Measurements from ENCODE around the gene NGEF.

DNA sequence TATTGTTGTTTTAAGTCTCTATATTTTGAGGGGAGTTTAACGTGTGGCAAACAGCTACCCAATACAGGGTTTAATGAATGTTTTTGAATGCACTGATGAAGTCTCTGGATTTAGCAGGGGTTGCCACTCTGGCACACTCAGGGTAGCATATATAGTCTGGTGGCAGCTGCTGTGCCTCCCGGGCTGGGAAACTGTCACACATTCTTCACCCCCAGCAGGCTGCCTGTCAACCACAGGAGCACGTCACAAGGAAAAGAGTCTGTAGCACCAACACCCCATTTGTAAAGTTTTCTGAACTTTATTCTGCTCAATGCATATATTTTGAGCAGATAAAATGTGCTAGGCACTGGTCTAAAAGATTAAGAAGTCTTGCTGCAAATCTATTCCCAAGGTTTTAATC, 39.3 kb downstream of the NGEF start:
- TF ChIP-seq, protein P1, sequence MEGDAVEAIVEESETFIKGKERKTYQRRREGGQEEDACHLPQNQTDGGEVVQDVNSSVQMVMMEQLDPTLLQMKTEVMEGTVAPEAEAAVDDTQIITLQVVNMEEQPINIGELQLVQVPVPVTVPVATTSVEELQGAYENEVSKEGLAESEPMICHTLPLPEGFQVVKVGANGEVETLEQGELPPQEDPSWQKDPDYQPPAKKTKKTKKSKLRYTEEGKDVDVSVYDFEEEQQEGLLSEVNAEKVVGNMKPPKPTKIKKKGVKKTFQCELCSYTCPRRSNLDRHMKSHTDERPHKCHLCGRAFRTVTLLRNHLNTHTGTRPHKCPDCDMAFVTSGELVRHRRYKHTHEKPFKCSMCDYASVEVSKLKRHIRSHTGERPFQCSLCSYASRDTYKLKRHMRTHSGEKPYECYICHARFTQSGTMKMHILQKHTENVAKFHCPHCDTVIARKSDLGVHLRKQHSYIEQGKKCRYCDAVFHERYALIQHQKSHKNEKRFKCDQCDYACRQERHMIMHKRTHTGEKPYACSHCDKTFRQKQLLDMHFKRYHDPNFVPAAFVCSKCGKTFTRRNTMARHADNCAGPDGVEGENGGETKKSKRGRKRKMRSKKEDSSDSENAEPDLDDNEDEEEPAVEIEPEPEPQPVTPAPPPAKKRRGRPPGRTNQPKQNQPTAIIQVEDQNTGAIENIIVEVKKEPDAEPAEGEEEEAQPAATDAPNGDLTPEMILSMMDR (IDR thresholded peaks at IDR 0.05; ENCODE audit: low read depth, low read length, missing input control): no peak
- no peak for TF ChIP-seq GABPA (IDR thresholded peaks at IDR 0.05 in 1 of 2, conservative IDR thresholded peaks at IDR 0.05 in 1 of 2)
- TF ChIP-seq NR2F2 (IDR thresholded peaks at IDR 0.05): no peak
- TF ChIP-seq RAD21 (IDR thresholded peaks at IDR 0.05): no peak
- TF ChIP-seq YY1 (IDR thresholded peaks at IDR 0.05): no peak
